K562 (cell line): Measurements from ENCODE around the gene PAIP1. TPM values are rescaled to one million over a fixed set of nuclear protein-coding genes. Genes with fewer than 3 reads are reported as not detected.

Experiments used
- ARID4B ChIP-seq: sonication (generic); formaldehyde crosslinking; IDR thresholded peaks from 2 replicates; pipeline ENCODE4 v1.8.0; 2022; ENCODE audit warnings: mild to moderate bottlenecking, missing genetic modification reagents
- GATA2 ChIP-seq: sonication (generic); formaldehyde crosslinking; IDR thresholded peaks from 2 replicates; pipeline ENCODE4 v1.4.0; 2020; ENCODE audit warnings: mild to moderate bottlenecking, missing genetic modification reagents
- HNRNPLL ChIP-seq: fragments of 200-400 bp; formaldehyde crosslinking; IDR thresholded peaks from 2 replicates; pipeline ENCODE4 v1.6.1; 2017; ENCODE audit warnings: low read length, low read depth, mild to moderate bottlenecking; ENCODE audit not compliant: poor library complexity, severe bottlenecking
- HOXB6 ChIP-seq: fragments of 250-450 bp; sonication (Bioruptor Pico); IDR thresholded peaks from 2 replicates; pipeline ENCODE4 v1.5.1; 2022; ENCODE audit warnings: mild to moderate bottlenecking, borderline replicate concordance
- NFIC ChIP-seq: fragments of 450-650 bp; IDR thresholded peaks from 2 replicates; pipeline ENCODE4 v1.6.1; 2017; ENCODE audit warnings: mild to moderate bottlenecking, inconsistent platforms
- NRF1 ChIP-seq, 2 experiments: fragments of 450-650 bp; IDR thresholded peaks in 1 of 2; conservative IDR thresholded peaks in 1 of 2; 2 replicates each; pipeline ENCODE4 v1.6.1; 2014; ENCODE audit warnings: mild to moderate bottlenecking in 2 of 2
- RCOR1 ChIP-seq, 2 experiments: IDR thresholded peaks; 2 replicates each; pipeline ENCODE4 v1.6.1; 2012; ENCODE audit warnings: low read depth in 2 of 2, low read length in 2 of 2, borderline replicate concordance in 1 of 2, improper control_type of control experiment in 1 of 2
- SMARCB1 ChIP-seq: IDR thresholded peaks from 2 replicates; pipeline ENCODE4 v1.6.1; 2011; ENCODE audit warnings: improper control_type of control experiment, low read depth; ENCODE audit not compliant: insufficient read length
- ZBTB5 ChIP-seq: fragments of 450-650 bp; IDR thresholded peaks from 2 replicates; pipeline ENCODE4 v1.6.1; 2017; ENCODE audit warnings: antibody characterized with exemption
- ZHX1 ChIP-seq: fragments of 150-350 bp; conservative IDR thresholded peaks from 2 replicates; pipeline ENCODE4 v1.6.1; 2014; ENCODE audit warnings: low read length
- ZNF277 ChIP-seq: fragments of 250-450 bp; sonication (Bioruptor Pico); IDR thresholded peaks from 2 replicates; pipeline ENCODE4 v1.8.0; 2022; ENCODE audit warnings: inconsistent platforms, mild to moderate bottlenecking, moderate library complexity, borderline replicate concordance
- polyA plus RNA-seq, 8 experiments: library from polyadenylated mRNA; depleted of rRNA in 4 of 8; stranded (reverse) in 5 of 8; unstranded in 3 of 8; fragments of >200 nt; fragmentation: Nextera tagmentation in 2 of 8; fragmentation: Illumina TruSeq in 1 of 8; extraction: Ambion mirVana in 2 of 8; extraction: Trizol in 1 of 8; gene quantifications; 2 replicates each; pipeline versions ENCODE4 v1.2.1 to v1.2.3, GENCODE V29; 2011 to 2014; ENCODE audit warnings: inconsistent platforms in 1 of 8, missing spikeins in 1 of 8
- total RNA-seq, 7 experiments: library from RNA; depleted of rRNA in 6 of 7; stranded (reverse); fragments of >200 nt in 6 of 7; fragmentation: Illumina TruSeq in 2 of 7; extraction: Trizol in 2 of 7; gene quantifications; 2 replicates each; pipeline versions ENCODE4 v1.2.1 to v1.2.3, GENCODE V29; 2011 to 2021; ENCODE audit warnings: low replicate concordance in 1 of 7
- TF ChIP-seq, protein P1 (sequence below), 2 experiments: fragments of 450-650 bp; conservative IDR thresholded peaks; 2 replicates each; pipeline ENCODE4 v1.6.1; 2017; ENCODE audit warnings: mild to moderate bottlenecking in 2 of 2, moderate library complexity in 2 of 2

PAIP1 gene
- total and polyA plus RNA-seq, 9 of the 15 experiments (the other 6 are each of a cell fraction or from before 2014, with no cell fraction given), result 51.7 to 181 (median 102) TPM

GRCh38 chr5:43555895-43556606 is 826 bp downstream of the PAIP1 start (continued):
- TF ChIP-seq ZBTB5, result no peak
- TF ChIP-seq HOXB6, result no peak
- TF ChIP-seq, protein P1, sequence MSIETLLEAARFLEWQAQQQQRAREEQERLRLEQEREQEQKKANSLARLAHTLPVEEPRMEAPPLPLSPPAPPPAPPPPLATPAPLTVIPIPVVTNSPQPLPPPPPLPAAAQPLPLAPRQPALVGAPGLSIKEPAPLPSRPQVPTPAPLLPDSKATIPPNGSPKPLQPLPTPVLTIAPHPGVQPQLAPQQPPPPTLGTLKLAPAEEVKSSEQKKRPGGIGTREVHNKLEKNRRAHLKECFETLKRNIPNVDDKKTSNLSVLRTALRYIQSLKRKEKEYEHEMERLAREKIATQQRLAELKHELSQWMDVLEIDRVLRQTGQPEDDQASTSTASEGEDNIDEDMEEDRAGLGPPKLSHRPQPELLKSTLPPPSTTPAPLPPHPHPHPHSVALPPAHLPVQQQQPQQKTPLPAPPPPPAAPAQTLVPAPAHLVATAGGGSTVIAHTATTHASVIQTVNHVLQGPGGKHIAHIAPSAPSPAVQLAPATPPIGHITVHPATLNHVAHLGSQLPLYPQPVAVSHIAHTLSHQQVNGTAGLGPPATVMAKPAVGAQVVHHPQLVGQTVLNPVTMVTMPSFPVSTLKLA (conservative IDR thresholded peaks at IDR 0.05), result peak; percentile 2 to 18; a peak in 1 of 4 replicates
- peak; percentile 21 for TF ChIP-seq SMARCB1
- TF ChIP-seq ZHX1, result no peak
- TF ChIP-seq ZNF277, result no peak
- no peak; the same call in 1 of the 2 replicates for TF ChIP-seq ARID4B
- no peak for TF ChIP-seq NRF1 (conservative IDR thresholded peaks at IDR 0.05 in 1 of 2, IDR thresholded peaks at IDR 0.05 in 1 of 2)
- TF ChIP-seq HNRNPLL, result no peak
- no peak for TF ChIP-seq RCOR1 (IDR thresholded peaks at IDR 0.05; ENCODE audit: borderline replicate concordance in 1 of 2, low read depth in 2 of 2, low read length in 2 of 2)
- TF ChIP-seq NFIC, result no peak
- TF ChIP-seq GATA2 (CRISPR knock-in tag), result no peak
